Smooth muscle cell (in vitro differentiated cells): Measurements from ENCODE around the gene RAP2C. TPM values are rescaled to one million over a fixed set of nuclear protein-coding genes. Genes with fewer than 3 reads are reported as not detected.

Experiments
- DNase-seq: peaks from one replicate; lab custom pipeline; 2025; ENCODE audit not compliant: unreplicated experiment; lab: John Stamatoyannopoulos, UW
- H2AFZ ChIP-seq: fragments of 200-600 bp; sonication (generic); 2 replicates; pipeline ENCODE4 v1.6.0; 2016; ENCODE audit warnings: antibody characterized with exemption, low read depth, mild to moderate bottlenecking
- H3F3A ChIP-seq: fragments of 200-600 bp; sonication (generic); 2 replicates; pipeline ENCODE4 v1.6.0; 2017; ENCODE audit warnings: antibody characterized with exemption, low read depth
- H3K27ac ChIP-seq: fragments of 200-600 bp; sonication (generic); 2 replicates; pipeline ENCODE4 v1.5.1; 2016; ENCODE audit warnings: low read depth, mild to moderate bottlenecking
- H3K27me3 ChIP-seq: fragments of 200-600 bp; sonication (generic); 2 replicates; pipeline ENCODE4 v1.6.1; 2016; ENCODE audit warnings: low read depth, mild to moderate bottlenecking
- H3K36me3 ChIP-seq: fragments of 200-600 bp; sonication (generic); 2 replicates; pipeline ENCODE4 v1.5.1; 2016; ENCODE audit warnings: low read depth
- H3K4me1 ChIP-seq: fragments of 200-600 bp; sonication (generic); 2 replicates; pipeline ENCODE4 v1.5.1; 2016; ENCODE audit warnings: low read depth
- H3K4me2 ChIP-seq: fragments of 200-600 bp; sonication (generic); 2 replicates; pipeline ENCODE4 v1.6.0; 2016; ENCODE audit warnings: mild to moderate bottlenecking
- H3K4me3 ChIP-seq: fragments of 200-600 bp; sonication (generic); 2 replicates; pipeline ENCODE4 v1.5.1; 2016; ENCODE audit warnings: mild to moderate bottlenecking
- H3K79me2 ChIP-seq: fragments of 200-600 bp; sonication (generic); 2 replicates; pipeline ENCODE4 v1.6.0; 2016; ENCODE audit warnings: low read depth, mild to moderate bottlenecking
- H3K9ac ChIP-seq: fragments of 200-600 bp; sonication (generic); 2 replicates; pipeline ENCODE4 v1.6.0; 2016; ENCODE audit warnings: low read depth
- H3K9me3 ChIP-seq: fragments of 200-600 bp; sonication (generic); replicated peaks from 2 replicates; pipeline ENCODE4 v1.5.1; 2016; ENCODE audit warnings: low read depth
- H4K20me1 ChIP-seq: fragments of 200-600 bp; sonication (generic); 2 replicates; pipeline ENCODE4 v1.6.0; 2016; ENCODE audit warnings: low read depth
- CTCF ChIP-seq: fragments of 200-600 bp; sonication (generic); IDR thresholded peaks from 2 replicates; pipeline ENCODE4 v1.5.1; 2017; ENCODE audit warnings: borderline replicate concordance, mild to moderate bottlenecking, antibody characterized with exemption; ENCODE audit not compliant: insufficient read depth, poor library complexity, severe bottlenecking
- WGBS: methylation state at CpG from one replicate; pipeline ENCODE4 v1.1.7; 2016; ENCODE audit warnings: low lambda C conversion rate; 5-methylcytosine and 5-hydroxymethylcytosine counted together
- polyA plus RNA-seq: library from polyadenylated mRNA; unstranded; fragments of >200 nt; fragmentation: Nextera tagmentation; extraction: Ambion mirVana; gene quantifications from 2 replicates; pipeline ENCODE4 v1.2.1, GENCODE V29; 2016
- total RNA-seq: library from RNA; depleted of rRNA; stranded (reverse); fragments of >200 nt; gene quantifications from 2 replicates; pipeline ENCODE4 v1.2.3, GENCODE V29; 2014

RAP2C gene
- total and polyA plus RNA-seq, 2 experiments from 2014 or later, result 21.3 to 59.2 TPM

DNA sequence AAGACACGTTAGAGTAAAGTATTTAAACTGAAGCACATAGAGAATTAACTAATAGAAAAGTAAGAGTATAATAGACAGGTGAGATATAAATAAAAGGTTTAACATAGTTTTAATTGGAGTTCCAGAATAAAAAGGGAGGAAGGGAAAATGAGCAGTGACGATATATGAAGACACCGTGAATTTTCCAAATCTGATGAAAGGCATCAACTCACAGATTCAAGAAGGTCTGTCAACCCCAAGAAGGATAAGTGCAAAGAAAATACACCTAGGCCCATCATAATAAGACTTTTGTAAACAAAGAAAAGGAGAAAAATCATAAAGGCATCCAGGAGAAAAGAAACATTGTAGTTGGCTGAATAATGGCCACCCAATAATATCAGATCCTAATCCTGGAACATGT, 43.9 kb upstream of the RAP2C start:
- Histone ChIP-seq H3K9me3 (no peaks in the 10 kb centered on the region), H3K4me3 (no peak overlapping the region), H3F3A (no peaks in the 10 kb centered on the region), H3K9ac (no peak overlapping the region), H3K79me2 (no peaks in the 10 kb centered on the region), H3K4me2 (no peak overlapping the region), H3K4me1 (no peaks in the 10 kb centered on the region), H3K27ac (no peak overlapping the region), H3K36me3 (no peaks in the 10 kb centered on the region), H2AFZ (no peak overlapping the region), H4K20me1 (no peaks in the 10 kb centered on the region), H3K27me3 (no peaks in the 10 kb centered on the region)
- no peak for DNase-seq
- 82% methylated on average over 3 of the region's 3 CpGs for WGBS
- no peak for TF ChIP-seq CTCF

DNA sequence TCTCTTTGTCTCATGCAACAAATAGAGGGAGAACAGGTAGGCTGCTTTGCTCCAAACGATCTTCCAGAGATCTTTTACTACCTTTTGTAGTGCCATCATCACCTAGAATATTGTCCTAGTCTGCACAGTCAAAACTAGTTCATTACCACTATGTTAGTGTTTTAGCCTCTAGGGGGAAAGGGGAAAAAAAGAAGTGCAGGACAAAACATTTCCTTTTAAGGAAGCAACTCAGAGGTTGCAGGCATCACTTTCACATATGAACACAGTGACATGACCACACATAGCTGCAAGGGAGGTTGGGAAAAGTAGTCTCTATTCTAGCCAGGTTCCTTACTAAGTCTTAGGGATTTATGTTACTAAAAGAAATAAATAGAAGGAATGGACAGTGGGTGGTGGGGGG, 39.3 kb upstream of the RAP2C start:
- Histone ChIP-seq H3K4me3 (no peak overlapping the region), H3K27me3 (no peaks in the 10 kb centered on the region), H3K36me3 (no peaks in the 10 kb centered on the region), H3F3A (no peaks in the 10 kb centered on the region), H3K9me3 (no peaks in the 10 kb centered on the region), H3K4me1 (no peaks in the 10 kb centered on the region), H3K79me2 (no peaks in the 10 kb centered on the region), H2AFZ (no peak overlapping the region), H3K27ac (no peak overlapping the region), H3K4me2 (no peak overlapping the region), H3K9ac (no peak overlapping the region), H4K20me1 (no peaks in the 10 kb centered on the region)
- 64% methylated on average over 1 of the region's 1 CpG for WGBS
- TF ChIP-seq CTCF, result no peak
- DNase-seq, result no peak

DNA sequence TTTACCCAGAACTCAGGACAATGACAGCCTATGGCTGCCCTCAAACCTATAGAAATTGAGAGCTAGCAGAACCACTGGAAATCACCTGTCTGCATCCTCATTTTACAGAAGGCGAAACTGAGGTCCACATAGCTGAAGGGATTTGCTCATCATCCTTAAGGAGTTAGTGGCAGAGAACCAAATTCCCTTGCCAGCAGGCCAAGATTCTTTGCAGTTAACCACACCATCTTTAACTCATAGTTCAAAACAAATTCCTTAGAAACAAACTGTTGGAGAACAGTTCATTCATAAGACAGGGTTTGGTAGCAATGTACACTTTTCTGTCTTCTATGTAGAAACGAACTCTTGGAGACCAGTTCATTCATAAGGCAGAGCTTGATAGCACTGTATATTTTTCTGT, 37.9 kb upstream of the RAP2C start:
- Histone ChIP-seq H3K27me3 (no peaks in the 10 kb centered on the region), H3K36me3 (no peaks in the 10 kb centered on the region), H2AFZ (no peak overlapping the region), H3K9me3 (no peaks in the 10 kb centered on the region), H3K79me2 (no peaks in the 10 kb centered on the region), H3K4me1 (no peaks in the 10 kb centered on the region), H4K20me1 (no peaks in the 10 kb centered on the region), H3K4me3 (no peak overlapping the region), H3F3A (no peaks in the 10 kb centered on the region), H3K27ac (no peak overlapping the region), H3K4me2 (no peak overlapping the region), H3K9ac (no peak overlapping the region)
- no peak for DNase-seq
- no peak for TF ChIP-seq CTCF
- WGBS, result 76% methylated on average over 2 of the region's 2 CpGs

GRCh38 chrX:132236121-132236520, 16.9 kb upstream of the RAP2C start:
- Histone ChIP-seq H3K4me2 (no peak overlapping the region), H3K4me1 (no peaks in the 10 kb centered on the region), H3K79me2 (no peaks in the 10 kb centered on the region), H3K9ac (no peak overlapping the region), H3K27me3 (no peaks in the 10 kb centered on the region), H3F3A (no peaks in the 10 kb centered on the region), H4K20me1 (no peaks in the 10 kb centered on the region), H3K27ac (no peak overlapping the region), H3K9me3 (no peaks in the 10 kb centered on the region), H2AFZ (no peak overlapping the region), H3K4me3 (no peak overlapping the region), H3K36me3 (no peaks in the 10 kb centered on the region)
- WGBS, result 80% methylated on average over 5 of the region's 5 CpGs
- no peak for DNase-seq
- no peak for TF ChIP-seq CTCF
